Stomach (tissue), 4 donors: ENCODE measurements around the gene SBF2.

Experiments used
- CTCF ChIP-seq, 7 experiments: fragments of 450-650 bp in 4 of 7; fragments of 200-600 bp in 3 of 7; sonication (generic) in 3 of 7; IDR thresholded peaks; one replicate each; pipeline ENCODE4 v1.5.1; 2016 to 2019; ENCODE audit warnings: antibody characterized with exemption in 7 of 7, control low read depth in 2 of 7, mild to moderate bottlenecking in 1 of 7
- POLR2AphosphoS5 ChIP-seq, 3 donors: sonication (generic); formaldehyde crosslinking; IDR thresholded peaks; one replicate each; pipeline ENCODE4 v1.6.1; 2016; ENCODE audit warnings: antibody characterized with exemption in 3 of 3

DNA sequence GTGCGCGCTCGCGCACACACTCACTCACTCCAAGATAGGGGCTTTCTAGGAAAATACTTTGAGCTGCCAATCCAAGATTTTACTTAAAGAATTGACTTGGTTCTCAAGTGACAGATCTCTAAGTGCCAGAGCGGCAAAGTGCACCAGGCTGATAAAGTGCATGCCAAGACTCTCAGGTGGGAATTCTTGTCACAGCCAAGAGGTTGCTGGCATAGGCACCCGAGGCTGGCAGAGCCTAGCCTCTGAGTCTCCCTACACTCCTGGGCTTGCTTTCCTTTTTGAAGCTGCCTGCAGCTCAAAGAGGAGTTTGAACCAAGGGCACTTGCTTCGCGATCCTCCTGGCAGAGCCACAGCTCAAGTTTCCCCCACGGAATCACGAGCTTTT lies 8.3 kb upstream of the SBF2 start:
- TF ChIP-seq CTCF (IDR thresholded peaks at IDR 0.05) = no peak
- TF ChIP-seq POLR2AphosphoS5 (IDR thresholded peaks at IDR 0.05) = no peak
